Astrocyte of the cerebellum (primary cell): ENCODE measurements around the gene FUT4.
A peak's percentile ranks its signal among the peaks of the same experiment; 100 is the strongest.

Experiments used
- DNase-seq: peaks from one replicate; pipeline ENCODE4 v3.0.0-alpha.2; 2011; ENCODE audit warnings: low read depth
- H3K4me3 ChIP-seq: 2 replicates; pipeline ENCODE4 v1.5.1; 2011; ENCODE audit warnings: mild to moderate bottlenecking, low read depth, low read length, moderate library complexity
- CTCF ChIP-seq: IDR thresholded peaks from 2 replicates; pipeline ENCODE4 v1.5.1; 2012; ENCODE audit warnings: low read length, low read depth, moderate library complexity, mild to moderate bottlenecking; ENCODE audit errors: missing control alignments
- in situ Hi-C: cut with HindIII; loops from 2 replicates; pipeline ENCODE4 v1.10.0; 2017; ENCODE audit warnings: low sequenced_read_pairs

FUT4 gene

DNA sequence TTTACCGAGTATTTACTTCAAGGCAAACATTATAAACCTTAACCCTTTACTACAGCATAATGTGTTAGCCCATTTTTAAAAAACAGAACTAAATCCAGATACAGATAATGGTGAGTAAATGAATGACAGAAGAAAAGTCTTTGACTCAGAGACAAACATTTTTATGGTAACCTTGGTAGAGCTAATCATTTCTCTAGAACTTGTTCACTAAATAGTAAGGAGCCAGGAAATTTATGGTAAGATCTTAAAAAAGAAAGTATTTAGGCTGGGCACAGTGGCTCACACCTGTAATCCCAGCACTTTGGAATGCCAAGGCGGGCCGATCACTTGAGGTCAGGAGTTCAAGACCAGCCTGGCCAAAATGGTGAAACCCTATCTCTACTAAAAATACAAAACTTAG is 11.5 kb upstream of the FUT4 start:
- H3K4me3 ChIP-seq, result no peak overlapping the region
- no peak for DNase-seq
- in situ Hi-C loops, result no loop called here
- TF ChIP-seq CTCF, result no peak

- DNase-seq, result no peak
- in situ Hi-C loops, result no loop called here
- no peak overlapping the region for H3K4me3 ChIP-seq
- no peak for TF ChIP-seq CTCF
Measured at GRCh38 chr11:94533206-94533605, 10.5 kb upstream of the FUT4 start.

DNA sequence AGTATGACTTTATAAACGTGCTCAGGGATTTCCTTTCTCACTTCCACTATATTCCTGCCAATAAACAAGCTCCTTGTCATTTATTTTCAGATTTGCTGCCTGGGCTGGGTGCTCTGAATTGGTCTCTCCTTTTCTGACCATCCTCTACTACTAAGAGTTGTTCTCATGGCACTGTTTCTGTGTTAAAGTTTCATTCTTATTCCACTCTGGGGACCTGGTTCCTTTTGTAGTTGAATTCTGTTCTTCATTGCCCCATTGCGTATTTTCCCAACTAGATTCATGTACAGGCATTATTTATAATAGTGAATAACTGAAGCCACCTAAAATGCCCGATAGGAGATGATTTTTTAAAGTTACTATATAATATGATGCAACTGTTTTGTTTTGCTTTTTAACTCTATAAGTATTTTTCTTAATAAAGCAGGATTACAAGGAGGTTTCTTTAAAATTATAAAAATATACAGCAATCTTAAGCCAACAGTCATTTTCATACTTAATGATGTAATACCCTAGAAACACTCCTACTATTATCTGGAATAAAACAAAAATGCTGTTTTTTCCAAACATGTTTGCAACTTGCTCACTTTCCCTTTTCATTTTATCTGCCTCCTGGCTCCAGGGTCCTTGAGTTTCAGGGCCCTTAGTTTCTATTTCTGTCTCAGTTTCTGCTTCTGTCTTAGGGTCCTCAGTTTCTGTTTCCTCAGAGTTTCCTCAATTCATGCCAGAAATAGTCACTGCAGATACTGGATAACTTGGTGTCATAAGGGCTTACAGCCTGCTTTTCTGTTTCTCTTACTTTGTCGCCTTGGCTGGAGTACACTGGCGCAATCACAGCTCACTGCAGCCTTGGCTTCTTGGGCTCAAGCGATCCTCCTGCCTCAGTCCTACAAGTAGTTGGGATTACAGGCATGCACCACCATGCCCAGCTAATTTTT is 9.8 kb upstream of the FUT4 start:
- DNase-seq, result no peak
- no peak overlapping the region for H3K4me3 ChIP-seq
- in situ Hi-C loops, result no loop called here
- no peak for TF ChIP-seq CTCF

DNA sequence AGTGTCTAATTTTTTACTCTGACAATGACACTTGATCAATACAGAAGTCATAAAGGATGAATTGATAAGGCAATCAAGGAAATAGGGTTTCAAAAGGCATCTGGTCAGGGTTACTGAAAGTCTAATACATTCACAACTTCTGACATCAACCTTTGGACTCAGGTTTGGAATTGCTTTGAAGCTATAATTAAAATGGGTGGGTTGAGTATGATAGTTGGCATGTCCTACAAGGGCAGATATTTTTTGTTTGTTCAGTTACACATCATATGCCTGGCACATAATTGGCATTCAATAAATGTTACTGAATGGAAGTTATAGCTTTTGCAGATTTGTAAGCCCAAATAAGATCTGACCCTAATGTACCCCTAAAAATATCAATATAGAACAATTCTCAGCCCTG is 7.3 kb upstream of the FUT4 start:
- no peak for DNase-seq
- TF ChIP-seq CTCF, result no peak
- no peak overlapping the region for H3K4me3 ChIP-seq
- in situ Hi-C loops, result no loop called here

DNA sequence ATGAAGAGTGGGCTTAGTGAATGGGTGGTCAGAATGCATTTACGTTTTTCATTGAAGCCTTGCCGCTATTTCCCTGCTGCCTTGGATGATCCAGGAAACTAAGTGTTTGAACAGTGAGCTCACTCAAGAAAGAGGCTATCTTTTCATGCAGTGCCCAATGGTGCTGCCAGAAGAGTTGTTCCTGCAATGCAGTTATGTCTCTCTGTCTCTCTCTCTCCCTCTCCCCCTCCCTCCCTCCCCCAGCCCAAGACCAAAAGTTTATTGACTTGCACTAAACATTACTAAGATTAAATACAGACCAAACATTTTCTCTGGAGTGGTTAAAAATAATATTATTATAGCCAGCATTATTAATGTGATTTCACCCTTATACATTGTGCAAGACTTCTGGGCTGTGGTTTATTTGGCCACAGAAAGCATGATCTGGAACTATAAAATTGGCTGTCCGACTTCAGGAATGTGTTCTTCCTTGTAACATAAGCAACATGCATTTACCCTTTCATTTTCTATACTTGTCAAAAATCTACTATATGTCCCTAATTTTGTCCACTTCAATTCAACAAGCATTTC is 6.6 kb upstream of the FUT4 start:
- in situ Hi-C loops, result no loop called here
- TF ChIP-seq CTCF, result no peak
- H3K4me3 ChIP-seq, result no peak overlapping the region
- DNase-seq, result peak; percentile 39

DNA sequence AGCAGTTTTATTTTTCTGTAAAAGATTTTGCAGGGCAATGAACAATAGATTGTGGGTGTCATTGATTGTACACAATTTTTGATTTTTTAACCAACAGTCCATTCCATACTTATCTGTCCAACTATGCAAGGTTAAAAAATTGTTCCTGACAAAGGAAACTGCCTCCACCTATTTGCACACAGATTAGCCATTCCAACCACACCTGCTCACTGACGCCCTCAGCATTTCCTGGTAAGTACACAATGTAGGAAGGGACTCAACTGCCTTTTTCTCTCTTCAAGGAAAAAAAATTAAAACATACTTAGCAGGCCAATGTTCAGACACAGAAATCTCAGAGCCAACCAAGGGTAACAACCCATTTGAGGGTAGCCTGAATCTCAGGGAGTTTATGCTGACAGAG is 4.3 kb upstream of the FUT4 start:
- in situ Hi-C loops, result no loop called here
- no peak for TF ChIP-seq CTCF
- DNase-seq, result no peak
- no peak overlapping the region for H3K4me3 ChIP-seq
